BLaER1 treated with 17β-estradiol and CSF1 and Interleukin-3, amounts not matched to agents 10 nM and 100 nM (cell line): ENCODE measurements around the gene SLC35F1.

Source experiments
- H3K27ac ChIP-seq, 11 experiments: shearing (Covaris generic); formaldehyde crosslinking; 2 replicates each; pipeline ENCODE4 v1.8.1; 2022
- H3K27me3 ChIP-seq, 11 experiments: shearing (Covaris generic); formaldehyde crosslinking; 2 replicates each; pipeline ENCODE4 v1.8.1; 2022
- H3K36me3 ChIP-seq, 11 experiments: shearing (Covaris generic); formaldehyde crosslinking; 2 replicates each; pipeline ENCODE4 v1.8.1; 2022
- H3K4me1 ChIP-seq, 10 experiments: shearing (Covaris generic); formaldehyde crosslinking; 2 replicates each; pipeline ENCODE4 v1.8.1; 2022
- H3K4me2 ChIP-seq, 11 experiments: shearing (Covaris generic); formaldehyde crosslinking; 2 replicates each; pipeline ENCODE4 v1.8.1; 2022
- H3K4me3 ChIP-seq, 10 experiments: shearing (Covaris generic); formaldehyde crosslinking; 2 replicates each; pipeline ENCODE4 v1.8.1; 2022
- H3K9ac ChIP-seq, 11 experiments: shearing (Covaris generic); formaldehyde crosslinking; 2 replicates each; pipeline ENCODE4 v1.8.1; 2022
- H3K9me3 ChIP-seq, 11 experiments: shearing (Covaris generic); formaldehyde crosslinking; replicated peaks in 1 of 11; 2 replicates each; pipeline ENCODE4 v1.8.1; 2022
- H4K20me1 ChIP-seq, 11 experiments: shearing (Covaris generic); formaldehyde crosslinking; 2 replicates each; pipeline ENCODE4 v1.8.1; 2022
- Cebpa-rat ChIP-seq, 11 experiments: shearing (Covaris generic); IDR thresholded peaks; 2 replicates each; pipeline ENCODE4 v1.8.1; 2022

SLC35F1 gene

GRCh38 chr6:118141211-118141610 is 234.1 kb downstream of the SLC35F1 start:
- Histone ChIP-seq H3K4me2 (no peak overlapping the region), H3K9ac (no peak overlapping the region), H4K20me1 (no peaks in the 10 kb centered on the region), H3K4me1 (no peaks in the 10 kb centered on the region), H3K4me3 (no peak overlapping the region), H3K27ac (no peak overlapping the region), H3K27me3 (no peaks in the 10 kb centered on the region), H3K9me3 (no peaks in the 10 kb centered on the region), H3K36me3 (no peaks in the 10 kb centered on the region)
- no peak for TF ChIP-seq Cebpa-rat (IDR thresholded peaks at IDR 0.05)

- no peaks in the 10 kb centered on the region for H3K36me3 ChIP-seq
These were observed 239.5 kb downstream of the SLC35F1 start for GRCh38 chr6:118146584-118146983.

GRCh38 chr6:118147511-118147910 is 240.4 kb downstream of the SLC35F1 start:
- Histone ChIP-seq H4K20me1 (no peaks in the 10 kb centered on the region), H3K27ac (no peak overlapping the region), H3K4me3 (no peak overlapping the region), H3K9ac (no peak overlapping the region), H3K36me3 (no peaks in the 10 kb centered on the region), H3K4me2 (no peak overlapping the region), H3K27me3 (no peaks in the 10 kb centered on the region), H3K9me3 (no peaks in the 10 kb centered on the region), H3K4me1 (no peaks in the 10 kb centered on the region)
- TF ChIP-seq Cebpa-rat (IDR thresholded peaks at IDR 0.05): no peak

More at GRCh38 chr6:118146584-118146983, 239.5 kb downstream of the SLC35F1 start:
- Histone ChIP-seq H3K4me2 (no peak overlapping the region), H4K20me1 (no peaks in the 10 kb centered on the region), H3K4me3 (no peak overlapping the region), H3K27ac (no peak overlapping the region), H3K9ac (no peak overlapping the region), H3K9me3 (no peaks in the 10 kb centered on the region), H3K27me3 (no peaks in the 10 kb centered on the region), H3K4me1 (no peaks in the 10 kb centered on the region)
- no peak for TF ChIP-seq Cebpa-rat (IDR thresholded peaks at IDR 0.05)

- no peak overlapping the region for H3K4me3 ChIP-seq
- no peaks in the 10 kb centered on the region for H3K27me3 ChIP-seq
- H3K4me2 ChIP-seq: no peak overlapping the region
- TF ChIP-seq Cebpa-rat (IDR thresholded peaks at IDR 0.05): no peak
- H3K9me3 ChIP-seq: no peaks in the 10 kb centered on the region
- H3K27ac ChIP-seq: no peak overlapping the region
- no peaks in the 10 kb centered on the region for H3K36me3 ChIP-seq
- H4K20me1 ChIP-seq: no peaks in the 10 kb centered on the region
- no peaks in the 10 kb centered on the region for H3K4me1 ChIP-seq
- no peak overlapping the region for H3K9ac ChIP-seq
These were observed 241.5 kb downstream of the SLC35F1 start for GRCh38 chr6:118148561-118148960.

GRCh38 chr6:118152524-118152923 is 245.5 kb downstream of the SLC35F1 start:
- H3K9ac ChIP-seq: no peak overlapping the region
- no peak overlapping the region for H3K4me2 ChIP-seq
- H3K27ac ChIP-seq: no peak overlapping the region
- H3K9me3 ChIP-seq: no peaks in the 10 kb centered on the region
- H4K20me1 ChIP-seq: no peaks in the 10 kb centered on the region
- no peaks in the 10 kb centered on the region; a peak in 1 of 20 replicates for H3K4me1 ChIP-seq
- H3K27me3 ChIP-seq: no peaks in the 10 kb centered on the region
- no peak overlapping the region for H3K4me3 ChIP-seq
- H3K36me3 ChIP-seq: no peaks in the 10 kb centered on the region
- no peak for TF ChIP-seq Cebpa-rat (IDR thresholded peaks at IDR 0.05)

GRCh38 chr6:118161343-118161742 is 254.3 kb downstream of the SLC35F1 start:
- H3K9ac ChIP-seq: no peak overlapping the region
- H3K4me2 ChIP-seq: no peak overlapping the region
- H3K27me3 ChIP-seq: no peaks in the 10 kb centered on the region
- H3K36me3 ChIP-seq: no peaks in the 10 kb centered on the region
- no peaks in the 10 kb centered on the region for H3K9me3 ChIP-seq
- no peaks in the 10 kb centered on the region for H3K4me1 ChIP-seq
- no peak overlapping the region for H3K27ac ChIP-seq
- H3K4me3 ChIP-seq: no peak overlapping the region
- H4K20me1 ChIP-seq: no peaks in the 10 kb centered on the region
- TF ChIP-seq Cebpa-rat (IDR thresholded peaks at IDR 0.05): no peak

- Histone ChIP-seq H3K4me3 (no peak overlapping the region), H4K20me1 (no peaks in the 10 kb centered on the region), H3K4me2 (no peak overlapping the region), H3K9ac (no peak overlapping the region), H3K27me3 (no peaks in the 10 kb centered on the region), H3K36me3 (no peaks in the 10 kb centered on the region), H3K27ac (no peak overlapping the region), H3K9me3 (no peaks in the 10 kb centered on the region), H3K4me1 (peaks cover 0 to 6% (median 0%) of the 10 kb centered on the region in 10 experiments; a peak in 2 of 20 replicates)
- no peak for TF ChIP-seq Cebpa-rat (IDR thresholded peaks at IDR 0.05)
These were observed 256.5 kb downstream of the SLC35F1 start for GRCh38 chr6:118163542-118163941.

- H3K4me1 ChIP-seq: peaks cover 0 to 9% (median 0%) of the 10 kb centered on the region in 10 experiments; a peak in 2 of 20 replicates
- no peak overlapping the region for H3K4me3 ChIP-seq
- no peak overlapping the region for H3K9ac ChIP-seq
- H4K20me1 ChIP-seq: no peaks in the 10 kb centered on the region
- no peaks in the 10 kb centered on the region for H3K9me3 ChIP-seq
- no peak overlapping the region for H3K4me2 ChIP-seq
- H3K27ac ChIP-seq: no peak overlapping the region
- TF ChIP-seq Cebpa-rat (IDR thresholded peaks at IDR 0.05): no peak
- H3K27me3 ChIP-seq: no peaks in the 10 kb centered on the region
- H3K36me3 ChIP-seq: no peaks in the 10 kb centered on the region
These were observed 258.4 kb downstream of the SLC35F1 start for GRCh38 chr6:118165500-118165899.

- peaks cover 0 to 9% (median 0%) of the 10 kb centered on the region in 10 experiments; a peak in 2 of 20 replicates for H3K4me1 ChIP-seq
- no peak overlapping the region; a peak in 1 of 22 replicates for H3K4me2 ChIP-seq
- no peak overlapping the region for H3K27ac ChIP-seq
- peaks cover 1 to 6% (median 2%) of the 10 kb centered on the region in 11 experiments; a peak in 19 of 22 replicates for H3K9me3 ChIP-seq
- no peak overlapping the region for H3K9ac ChIP-seq
- H4K20me1 ChIP-seq: no peaks in the 10 kb centered on the region
- no peaks in the 10 kb centered on the region for H3K36me3 ChIP-seq
- no peak for TF ChIP-seq Cebpa-rat (IDR thresholded peaks at IDR 0.05)
- no peak overlapping the region for H3K4me3 ChIP-seq
- no peaks in the 10 kb centered on the region for H3K27me3 ChIP-seq
These were observed 261.4 kb downstream of the SLC35F1 start for GRCh38 chr6:118168421-118168820.

- H3K4me1 ChIP-seq: peaks cover 0 to 9% (median 0%) of the 10 kb centered on the region in 10 experiments; a peak in 2 of 20 replicates
- no peak overlapping the region for H3K4me2 ChIP-seq
- no peak overlapping the region for H3K27ac ChIP-seq
- H3K36me3 ChIP-seq: no peaks in the 10 kb centered on the region
- H3K4me3 ChIP-seq: no peak overlapping the region
- peaks cover 13 to 24% (median 19%) of the 10 kb centered on the region in 11 experiments; a peak in 20 of 22 replicates for H3K9me3 ChIP-seq
- no peaks in the 10 kb centered on the region for H4K20me1 ChIP-seq
- H3K9ac ChIP-seq: no peak overlapping the region
- no peaks in the 10 kb centered on the region for H3K27me3 ChIP-seq
- no peak for TF ChIP-seq Cebpa-rat (IDR thresholded peaks at IDR 0.05)
These were observed 264.8 kb downstream of the SLC35F1 start for GRCh38 chr6:118171852-118172251.
